NCI-H2029 (cell line): ENCODE results near the gene GANC.
"Not testable (repeated sequence)": the region's sequence is repeated elsewhere in the genome, so short reads cannot be mapped to it uniquely, and the experiment has no call there.

Source experiments
- DNase-seq: peaks from one replicate; lab custom pipeline; 2025; lab: John Stamatoyannopoulos, UW

Gene GANC, protein sequence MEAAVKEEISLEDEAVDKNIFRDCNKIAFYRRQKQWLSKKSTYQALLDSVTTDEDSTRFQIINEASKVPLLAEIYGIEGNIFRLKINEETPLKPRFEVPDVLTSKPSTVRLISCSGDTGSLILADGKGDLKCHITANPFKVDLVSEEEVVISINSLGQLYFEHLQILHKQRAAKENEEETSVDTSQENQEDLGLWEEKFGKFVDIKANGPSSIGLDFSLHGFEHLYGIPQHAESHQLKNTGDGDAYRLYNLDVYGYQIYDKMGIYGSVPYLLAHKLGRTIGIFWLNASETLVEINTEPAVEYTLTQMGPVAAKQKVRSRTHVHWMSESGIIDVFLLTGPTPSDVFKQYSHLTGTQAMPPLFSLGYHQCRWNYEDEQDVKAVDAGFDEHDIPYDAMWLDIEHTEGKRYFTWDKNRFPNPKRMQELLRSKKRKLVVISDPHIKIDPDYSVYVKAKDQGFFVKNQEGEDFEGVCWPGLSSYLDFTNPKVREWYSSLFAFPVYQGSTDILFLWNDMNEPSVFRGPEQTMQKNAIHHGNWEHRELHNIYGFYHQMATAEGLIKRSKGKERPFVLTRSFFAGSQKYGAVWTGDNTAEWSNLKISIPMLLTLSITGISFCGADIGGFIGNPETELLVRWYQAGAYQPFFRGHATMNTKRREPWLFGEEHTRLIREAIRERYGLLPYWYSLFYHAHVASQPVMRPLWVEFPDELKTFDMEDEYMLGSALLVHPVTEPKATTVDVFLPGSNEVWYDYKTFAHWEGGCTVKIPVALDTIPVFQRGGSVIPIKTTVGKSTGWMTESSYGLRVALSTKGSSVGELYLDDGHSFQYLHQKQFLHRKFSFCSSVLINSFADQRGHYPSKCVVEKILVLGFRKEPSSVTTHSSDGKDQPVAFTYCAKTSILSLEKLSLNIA (N-terminal part only)

DNA sequence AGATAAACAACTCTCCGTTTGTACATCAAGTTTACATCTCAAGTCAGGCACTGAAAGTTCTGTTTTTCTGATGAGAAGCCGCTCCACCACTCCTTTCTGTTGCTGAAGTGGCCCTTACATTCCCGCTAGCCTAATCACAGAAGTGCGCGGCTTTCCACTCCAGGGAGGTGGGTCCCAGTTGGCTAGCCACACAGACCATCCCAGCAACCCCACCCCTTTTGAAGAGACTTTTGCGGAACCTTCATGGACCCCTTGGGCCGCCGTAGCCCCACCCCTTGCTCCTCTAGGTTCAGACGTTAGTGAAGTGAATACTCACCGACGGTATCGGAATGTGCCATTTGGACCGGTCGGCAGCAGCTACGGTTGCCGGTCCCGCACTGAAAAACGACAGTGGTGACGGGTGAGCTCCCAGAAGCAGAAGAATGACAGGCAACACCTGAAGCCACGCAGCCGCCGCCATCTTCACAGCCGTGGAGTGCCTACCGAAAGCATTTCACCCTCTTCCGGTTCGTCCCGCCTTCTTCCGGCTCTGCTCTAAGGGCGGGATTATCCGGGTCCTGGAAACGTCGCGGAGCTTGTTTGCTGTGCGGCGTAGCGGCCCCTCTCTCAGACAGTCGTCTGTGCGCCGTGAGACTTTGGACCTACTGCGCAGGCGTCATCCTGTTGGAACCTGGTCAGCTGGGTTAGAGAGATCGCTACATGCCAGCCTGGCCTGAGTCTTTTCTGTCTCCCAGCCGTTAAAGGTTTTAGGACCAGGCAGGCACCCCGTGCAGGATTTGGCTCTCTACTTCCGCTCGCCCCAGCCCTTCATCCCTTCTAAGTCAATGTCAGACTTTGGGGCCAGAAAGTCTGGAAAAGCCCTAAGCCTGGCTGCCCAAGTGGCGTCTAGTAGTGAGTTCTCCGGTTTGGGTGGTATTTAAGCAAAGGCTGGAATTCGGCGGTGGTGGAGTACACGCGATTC, at the start of gene GANC, which contains the start of gene TMEM87A:
TSS of gene GANC (plus strand) at position 263 of the 961 bp plus-strand sequence. CDS start 1,281 bp downstream, outside the sequence.
TSS of gene TMEM87A (minus strand) at position 495 of the 961 bp plus-strand sequence. CDS start at position 460, 35 bp downstream.
- peak; percentile 91 for DNase-seq

- no peak for DNase-seq
Measured at GRCh38 chr15:42226648-42227047, 46.4 kb upstream of the GANC start.

DNA sequence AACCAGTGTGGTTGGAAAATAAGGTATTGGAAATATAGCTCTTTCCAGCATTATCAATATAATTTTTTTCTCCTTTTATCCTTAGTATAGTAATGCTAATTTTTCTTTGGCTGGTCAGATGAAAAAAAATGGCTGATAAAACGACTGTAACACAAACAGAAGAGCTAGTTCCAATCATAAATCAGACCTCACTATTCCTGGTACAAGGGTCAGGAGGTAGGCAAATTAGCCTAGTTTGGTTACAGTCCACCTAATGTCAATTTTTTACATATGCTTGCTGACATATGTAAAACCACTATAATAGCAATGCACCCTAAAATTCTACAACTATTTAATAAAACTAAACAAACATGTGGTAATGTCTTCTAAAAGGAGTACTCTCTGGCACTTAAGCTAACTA, 45.0 kb upstream of the GANC start:
- no peak for DNase-seq

DNA sequence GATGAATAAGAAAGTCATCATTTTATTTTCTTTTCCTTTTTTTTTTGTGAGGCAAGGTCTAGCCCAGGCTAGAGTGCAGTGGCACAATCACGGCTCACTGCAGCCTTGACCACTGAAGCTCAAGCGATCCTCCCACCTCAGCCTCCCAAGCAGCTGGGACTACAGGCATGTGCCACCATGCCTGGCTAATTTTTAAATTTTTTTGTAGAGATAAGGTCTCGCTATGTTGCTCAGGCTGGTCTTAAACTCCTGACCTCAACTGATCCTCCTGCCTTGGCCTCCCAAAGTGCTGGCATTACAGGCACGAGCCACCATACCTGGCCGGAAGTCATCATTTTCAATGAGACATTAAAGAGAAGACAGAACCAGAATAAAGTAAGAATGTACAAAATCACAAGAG, 44.0 kb upstream of the GANC start:
- DNase-seq, result not testable (repeated sequence)

DNA sequence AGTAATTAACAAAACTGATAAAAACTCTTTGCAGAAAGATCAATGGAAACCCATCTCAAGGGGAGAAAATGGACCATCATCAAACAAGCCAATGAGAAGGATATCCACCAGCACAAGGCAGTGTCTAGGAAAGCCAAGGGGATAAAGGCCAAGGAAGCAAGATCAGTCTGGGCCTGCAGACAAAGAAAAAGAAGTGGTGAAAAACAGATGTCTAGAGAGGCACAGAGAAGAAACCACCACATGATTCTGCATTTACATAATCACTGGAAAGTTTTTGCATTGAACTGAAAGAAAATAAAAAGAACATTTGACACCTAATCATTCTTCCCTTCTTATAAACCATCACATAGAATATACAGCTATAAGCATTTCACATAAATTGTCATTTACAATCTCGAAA, 41.9 kb upstream of the GANC start:
- DNase-seq, result no peak

- DNase-seq, result no peak
Measured at GRCh38 chr15:42232606-42233005, 40.4 kb upstream of the GANC start.

GRCh38 chr15:42233107-42233506, 39.9 kb upstream of the GANC start:
- no peak for DNase-seq

DNA sequence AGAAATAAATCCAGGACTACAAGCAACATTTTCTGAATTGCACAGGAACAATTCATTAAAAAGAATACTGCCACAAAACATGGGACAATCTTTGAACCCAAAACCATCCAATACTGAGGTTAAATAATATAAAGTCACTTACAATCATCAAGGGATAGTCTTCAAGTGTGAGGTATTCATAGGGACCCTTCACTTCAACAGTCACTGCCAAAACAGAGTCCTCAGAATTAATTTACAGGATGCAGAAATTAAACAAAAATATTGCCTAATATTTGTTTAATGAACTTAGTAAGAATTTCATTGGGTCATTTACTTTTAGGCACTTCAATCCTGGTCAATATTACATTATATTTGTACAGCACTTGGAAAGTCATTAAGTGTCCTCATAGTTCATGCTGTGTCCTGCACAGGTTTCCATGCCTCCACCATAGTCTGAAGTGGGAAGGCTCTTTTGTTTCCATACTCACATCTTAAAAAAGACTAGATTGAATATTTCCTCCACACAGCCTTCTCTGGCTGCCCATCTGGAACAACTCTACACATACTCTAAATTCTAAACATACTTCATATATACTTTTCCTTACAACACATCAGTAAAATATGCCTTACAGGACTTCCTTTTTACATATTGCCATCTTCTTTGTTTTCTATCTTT, 33.3 kb upstream of the GANC start:
- DNase-seq, result no peak

GRCh38 chr15:42240823-42241222, 32.2 kb upstream of the GANC start:
- no peak for DNase-seq

DNA sequence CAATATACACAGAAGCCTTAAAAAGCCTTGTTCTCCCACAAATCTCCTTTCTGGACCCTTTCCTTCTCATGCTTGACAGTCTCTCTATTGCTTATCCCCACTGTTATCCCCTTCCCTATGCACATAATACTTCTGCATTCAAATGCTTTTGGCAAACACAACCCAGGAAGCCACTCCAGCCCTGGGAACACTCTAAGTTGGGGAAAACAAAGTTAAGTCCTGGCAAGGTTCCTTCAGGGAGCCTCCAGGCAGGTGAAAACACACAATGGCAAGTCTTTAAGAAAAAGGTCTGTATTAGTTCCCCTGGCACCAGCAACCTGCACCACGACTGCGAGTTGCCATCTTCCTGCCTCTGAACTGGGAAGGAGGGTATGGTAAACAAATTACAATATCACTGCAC, 19.7 kb upstream of the GANC start:
- DNase-seq, result no peak

DNA sequence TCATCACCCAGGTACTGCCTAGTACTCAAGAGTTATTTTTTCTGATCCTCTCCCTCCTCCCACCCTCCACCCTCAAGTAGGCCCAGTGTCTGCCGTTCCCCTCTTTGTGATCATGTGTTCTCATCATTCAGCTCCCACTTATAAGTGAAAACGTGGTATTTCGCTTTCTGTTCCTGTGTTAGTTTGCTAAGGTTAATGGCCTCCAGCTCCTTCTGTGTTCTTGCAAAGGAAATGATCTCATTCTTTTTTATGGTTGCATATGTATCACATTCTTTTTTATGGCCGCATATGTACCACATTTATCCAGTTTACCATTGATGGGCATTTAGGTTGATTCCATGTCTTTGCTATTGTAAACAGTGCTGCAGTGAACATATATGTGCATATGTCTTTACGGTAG, 8.2 kb upstream of the GANC start:
- DNase-seq, result no peak

- no peak for DNase-seq
Measured at GRCh38 chr15:42267286-42267685, 5.7 kb upstream of the GANC start.

- no peak for DNase-seq
Measured at GRCh38 chr15:42270551-42270950, 2.5 kb upstream of the GANC start.

- DNase-seq, result no peak
Measured at GRCh38 chr15:42270996-42271395, 2.0 kb upstream of the GANC start.

- peak; percentile 8 for DNase-seq
Measured at GRCh38 chr15:42273900-42274701, 1.1 kb downstream of the GANC start.

DNA sequence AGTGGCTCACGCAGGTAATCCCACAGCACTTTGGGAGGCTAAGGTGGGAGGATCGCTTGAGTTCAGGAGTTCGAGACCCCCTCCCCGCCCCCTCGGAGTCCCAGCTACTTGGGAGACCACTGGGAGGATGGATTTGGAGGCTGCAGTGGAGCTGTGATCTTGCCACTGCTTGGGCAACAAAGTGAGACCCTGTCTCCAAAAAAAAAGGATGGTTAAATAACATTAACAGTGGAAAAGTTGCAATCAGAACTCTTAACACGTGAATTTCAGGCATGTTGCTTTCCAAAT, 1.6 kb downstream of the GANC start:
- DNase-seq, result no peak

GRCh38 chr15:42275780-42276391, 2.9 kb downstream of the GANC start:
- no peak for DNase-seq

- no peak for DNase-seq
Measured at GRCh38 chr15:42276762-42277161, 3.8 kb downstream of the GANC start.

DNA sequence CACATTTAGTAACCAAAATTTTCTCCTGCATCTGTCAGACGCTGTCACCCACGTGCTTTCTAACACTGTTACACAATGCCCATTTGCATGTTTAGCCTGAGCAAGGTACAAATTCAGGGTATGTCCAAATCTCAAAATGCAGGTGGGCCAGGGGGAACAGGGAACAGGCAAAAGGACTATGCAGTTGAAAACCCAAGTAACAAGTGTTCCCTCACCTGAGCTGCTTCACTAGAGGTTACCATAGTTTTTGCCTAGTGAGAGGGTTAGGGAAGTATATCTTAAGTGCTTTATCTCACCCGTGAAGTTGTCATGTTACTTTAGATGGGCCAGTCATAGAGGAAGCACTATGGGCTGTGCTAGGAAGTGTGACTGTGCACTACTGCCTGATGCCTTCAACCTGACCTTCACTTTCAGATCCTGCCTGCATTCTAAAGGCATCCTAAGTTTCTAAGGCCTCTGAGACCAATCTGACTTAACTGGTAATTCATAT, 6.3 kb downstream of the GANC start:
- DNase-seq, result no peak

- no peak for DNase-seq
Measured at GRCh38 chr15:42282344-42282743, 9.3 kb downstream of the GANC start.
